VCaP (cell line): ENCODE measurements around the gene PLAGL2.
"Not testable (repeated sequence)": the region's sequence is repeated elsewhere in the genome, so short reads cannot be mapped to it uniquely, and the experiment has no call there.

ENCODE experiments used
- H3K27ac ChIP-seq: fragments of 450-650 bp; 2 replicates; pipeline ENCODE4 v1.5.1; 2017
- TF ChIP-seq, protein P1 (sequence below): fragments of 450-650 bp; conservative IDR thresholded peaks from 2 replicates; pipeline ENCODE4 v1.5.1; 2017; ENCODE audit warnings: mild to moderate bottlenecking, moderate library complexity

The PLAGL2 gene

DNA sequence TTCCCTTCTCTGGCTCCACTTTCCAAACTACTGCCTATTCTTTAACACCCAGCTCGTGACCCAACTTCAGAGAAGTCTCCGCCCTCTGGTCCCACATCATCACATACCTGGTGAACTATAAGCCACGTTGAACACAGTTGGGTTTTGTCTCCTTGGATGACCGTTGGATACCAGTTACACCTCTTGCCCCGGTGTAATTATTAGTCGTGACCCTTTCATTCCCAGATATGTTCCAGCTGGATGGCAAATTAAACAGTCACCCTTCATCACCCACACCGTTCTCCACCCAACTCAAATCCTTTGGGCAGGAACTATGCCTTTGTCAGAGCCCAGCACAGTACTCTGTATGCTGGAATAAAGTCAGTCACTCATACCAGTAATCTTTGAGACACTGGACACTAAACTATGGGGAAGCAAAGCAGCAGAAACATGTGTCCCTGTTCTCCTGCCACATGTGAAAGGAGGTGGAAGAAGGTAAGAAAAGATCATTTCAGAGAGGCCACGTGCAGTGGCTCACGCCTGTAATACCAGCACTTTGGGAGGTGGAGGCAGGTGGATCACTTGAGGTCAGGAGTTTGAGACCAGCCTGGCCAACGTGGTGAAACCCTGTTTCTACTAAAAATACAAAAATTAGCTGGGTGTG, 22.5 kb downstream of the PLAGL2 start:
- no peak overlapping the region for H3K27ac ChIP-seq
- TF ChIP-seq, protein P1, sequence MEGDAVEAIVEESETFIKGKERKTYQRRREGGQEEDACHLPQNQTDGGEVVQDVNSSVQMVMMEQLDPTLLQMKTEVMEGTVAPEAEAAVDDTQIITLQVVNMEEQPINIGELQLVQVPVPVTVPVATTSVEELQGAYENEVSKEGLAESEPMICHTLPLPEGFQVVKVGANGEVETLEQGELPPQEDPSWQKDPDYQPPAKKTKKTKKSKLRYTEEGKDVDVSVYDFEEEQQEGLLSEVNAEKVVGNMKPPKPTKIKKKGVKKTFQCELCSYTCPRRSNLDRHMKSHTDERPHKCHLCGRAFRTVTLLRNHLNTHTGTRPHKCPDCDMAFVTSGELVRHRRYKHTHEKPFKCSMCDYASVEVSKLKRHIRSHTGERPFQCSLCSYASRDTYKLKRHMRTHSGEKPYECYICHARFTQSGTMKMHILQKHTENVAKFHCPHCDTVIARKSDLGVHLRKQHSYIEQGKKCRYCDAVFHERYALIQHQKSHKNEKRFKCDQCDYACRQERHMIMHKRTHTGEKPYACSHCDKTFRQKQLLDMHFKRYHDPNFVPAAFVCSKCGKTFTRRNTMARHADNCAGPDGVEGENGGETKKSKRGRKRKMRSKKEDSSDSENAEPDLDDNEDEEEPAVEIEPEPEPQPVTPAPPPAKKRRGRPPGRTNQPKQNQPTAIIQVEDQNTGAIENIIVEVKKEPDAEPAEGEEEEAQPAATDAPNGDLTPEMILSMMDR = no peak

DNA sequence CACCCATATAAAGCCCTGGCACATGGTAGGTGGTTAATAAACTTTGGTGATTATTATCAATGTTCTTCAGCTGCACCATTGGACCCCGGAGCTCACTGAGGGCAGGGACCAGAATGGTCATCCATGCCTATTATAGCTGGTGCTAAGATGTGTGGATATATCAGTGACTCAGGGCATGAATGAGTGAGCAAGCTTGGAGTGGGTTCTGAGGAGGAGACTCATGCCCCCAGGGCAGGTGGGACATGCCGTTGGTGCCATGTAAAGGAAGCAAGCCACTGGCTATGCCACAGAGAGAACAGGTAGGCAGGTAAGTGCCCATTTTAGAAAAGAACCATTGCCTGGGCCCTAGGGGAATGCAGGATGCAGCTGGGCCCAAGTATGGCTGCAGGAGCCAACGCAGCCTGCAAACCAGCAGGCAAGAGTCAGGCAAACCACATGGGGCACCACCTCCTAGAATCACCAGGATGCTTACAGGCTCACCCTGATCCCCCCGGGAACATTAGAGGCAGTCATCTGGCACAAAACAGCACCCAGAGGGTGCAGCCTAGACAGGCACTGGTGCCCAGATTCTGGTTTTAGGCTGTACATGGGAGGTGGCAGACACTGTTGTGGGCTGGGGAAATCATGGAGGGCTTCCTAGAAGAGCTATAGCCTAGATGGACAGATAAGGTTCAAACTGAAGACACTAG, 23.5 kb downstream of the PLAGL2 start:
- H3K27ac ChIP-seq = no peak overlapping the region
- TF ChIP-seq, protein P1 = no peak

DNA sequence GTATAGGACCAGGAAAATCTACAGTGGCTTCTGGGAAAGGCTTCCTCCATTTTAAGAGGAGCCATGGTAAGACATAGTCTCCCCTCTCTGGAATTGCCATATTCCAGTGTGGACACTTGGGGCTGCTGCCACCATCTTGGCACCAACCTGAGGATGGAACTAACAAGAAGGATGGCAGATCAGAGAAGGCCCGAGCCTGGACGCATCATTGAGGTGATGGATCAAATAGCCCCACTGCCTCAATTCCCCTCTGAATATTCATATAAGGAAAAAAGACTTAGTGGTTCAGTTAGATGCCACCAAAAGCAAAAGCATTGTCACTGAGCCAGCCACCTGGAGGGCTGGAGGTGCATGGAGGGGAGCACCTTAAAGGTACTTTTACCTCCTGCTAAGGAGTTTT, 25.9 kb downstream of the PLAGL2 start:
- H3K27ac ChIP-seq = no peak overlapping the region
- TF ChIP-seq, protein P1 = no peak

DNA sequence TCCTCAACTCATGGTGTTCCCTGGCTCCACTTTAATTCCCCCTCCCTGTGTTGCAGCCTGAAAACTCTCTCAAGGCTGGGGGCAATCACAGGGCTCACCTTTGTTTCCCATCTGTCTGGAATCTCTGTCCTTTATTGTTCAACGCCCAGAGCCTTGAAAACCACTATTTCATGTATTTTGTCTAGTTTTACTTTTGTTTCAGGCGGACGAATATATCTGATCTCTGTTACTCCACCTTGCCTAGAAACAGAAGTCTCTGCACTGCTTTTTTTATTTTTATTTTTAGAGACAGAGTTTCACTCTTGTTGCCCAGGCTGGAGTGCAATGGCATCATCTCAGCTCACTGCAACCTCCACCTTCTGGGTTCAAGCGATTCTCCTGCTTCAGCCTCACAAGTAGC, 27.6 kb downstream of the PLAGL2 start:
- no peak overlapping the region for H3K27ac ChIP-seq
- TF ChIP-seq, protein P1 = no peak

DNA sequence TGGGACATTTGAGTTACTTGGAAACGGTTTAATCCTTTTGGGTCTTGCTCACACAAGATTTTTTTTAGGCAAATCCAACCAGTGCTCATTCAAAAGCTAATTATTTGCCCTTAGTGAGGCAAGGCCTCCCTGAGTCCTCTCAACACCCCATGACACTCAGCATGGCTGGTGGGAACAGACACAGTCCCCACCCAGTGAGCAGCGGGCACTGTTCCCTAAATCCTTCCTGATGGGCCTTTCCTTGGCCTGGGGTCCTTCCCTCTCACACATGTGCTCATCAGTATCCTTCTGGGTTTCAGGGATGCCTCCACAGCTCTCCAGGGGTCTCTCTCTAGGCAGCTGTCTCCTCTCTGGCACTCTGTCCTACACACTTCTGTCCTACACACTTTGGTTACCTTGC, 28.0 kb downstream of the PLAGL2 start:
- no peak overlapping the region for H3K27ac ChIP-seq
- TF ChIP-seq, protein P1 = no peak

DNA sequence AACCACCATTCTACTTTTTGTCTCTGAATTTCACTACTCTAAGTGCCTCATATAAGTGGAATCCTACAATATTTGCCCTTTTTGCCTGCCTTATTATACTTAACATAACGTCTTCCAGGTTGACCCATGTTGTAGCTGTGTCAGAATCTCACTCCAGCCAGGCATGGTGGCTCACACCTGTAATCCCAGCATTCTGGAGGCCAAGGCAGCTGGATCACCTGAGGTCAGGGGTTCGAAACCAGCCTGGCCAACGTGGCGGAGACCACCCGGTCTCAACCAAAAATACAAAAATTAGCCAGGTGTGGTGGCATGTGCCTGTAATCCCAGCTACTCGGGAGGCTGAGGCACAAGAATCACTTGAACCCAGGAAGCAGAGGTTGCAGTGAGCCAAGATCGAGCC, 29.8 kb downstream of the PLAGL2 start:
- H3K27ac ChIP-seq = not testable (repeated sequence)

DNA sequence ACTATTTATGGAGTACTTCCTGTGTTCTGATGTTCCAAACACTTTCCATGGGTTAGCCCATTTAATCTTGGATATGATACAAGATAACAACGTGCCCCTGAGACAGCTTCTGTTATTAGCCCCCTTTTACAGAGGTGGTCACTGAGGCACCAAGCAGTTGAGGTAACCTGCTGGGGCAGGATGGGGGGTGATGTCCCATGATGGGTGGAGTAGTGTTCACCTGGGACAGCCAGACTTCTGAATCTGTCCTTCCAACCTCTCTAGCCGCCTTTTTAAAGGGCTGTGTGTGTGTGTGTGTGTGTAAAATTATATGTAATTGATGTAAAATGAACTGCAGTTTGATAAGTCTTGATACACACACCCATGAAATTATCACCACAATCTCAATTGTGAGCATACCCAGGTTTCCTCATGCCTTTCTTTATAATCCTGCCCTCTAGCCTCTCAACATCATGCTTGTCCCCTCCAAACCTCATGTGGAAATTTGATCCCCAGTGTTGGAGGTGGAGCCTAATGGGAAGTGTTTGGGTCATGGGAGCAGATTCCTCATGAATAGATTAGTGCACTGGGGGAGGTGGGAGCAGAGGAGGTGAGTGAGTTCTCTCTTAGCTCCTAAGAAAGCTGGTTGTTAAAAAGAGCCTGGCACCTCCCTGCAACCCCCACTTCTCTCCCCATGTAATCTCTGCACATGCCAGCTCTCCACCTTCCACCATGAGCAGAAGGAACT, 39.2 kb downstream of the PLAGL2 start:
- TF ChIP-seq, protein P1 = no peak
- no peak overlapping the region for H3K27ac ChIP-seq

DNA sequence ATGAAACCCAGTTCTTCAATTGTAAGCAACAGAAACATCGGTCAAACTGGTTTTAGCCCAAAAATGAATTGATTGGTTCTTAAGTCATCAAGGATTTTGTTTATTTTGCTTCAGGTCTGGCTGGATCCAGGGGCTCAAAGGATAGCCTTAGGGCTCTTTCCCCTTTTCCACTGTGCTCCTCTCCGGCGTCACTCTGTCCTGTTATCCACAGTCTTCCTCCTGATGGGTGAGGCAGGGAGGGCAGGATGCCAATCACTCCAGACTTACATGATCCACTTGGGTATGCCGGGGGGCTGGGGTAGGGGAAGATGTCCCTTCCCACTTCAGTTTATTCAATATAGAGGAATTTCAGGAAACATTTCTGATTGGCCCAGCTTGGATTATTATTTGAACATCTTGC, 40.0 kb downstream of the PLAGL2 start:
- TF ChIP-seq, protein P1 = no peak
- H3K27ac ChIP-seq = no peak overlapping the region
